Measurements from ENCODE around the gene KIAA2012. TPM values are rescaled to one million over a fixed set of nuclear protein-coding genes. Genes with fewer than 3 reads are reported as not detected.

Gene KIAA2012
- total and polyA plus RNA-seq, 2 experiments from 2014 or later: 0.24 TPM; not detected in 1

DNA sequence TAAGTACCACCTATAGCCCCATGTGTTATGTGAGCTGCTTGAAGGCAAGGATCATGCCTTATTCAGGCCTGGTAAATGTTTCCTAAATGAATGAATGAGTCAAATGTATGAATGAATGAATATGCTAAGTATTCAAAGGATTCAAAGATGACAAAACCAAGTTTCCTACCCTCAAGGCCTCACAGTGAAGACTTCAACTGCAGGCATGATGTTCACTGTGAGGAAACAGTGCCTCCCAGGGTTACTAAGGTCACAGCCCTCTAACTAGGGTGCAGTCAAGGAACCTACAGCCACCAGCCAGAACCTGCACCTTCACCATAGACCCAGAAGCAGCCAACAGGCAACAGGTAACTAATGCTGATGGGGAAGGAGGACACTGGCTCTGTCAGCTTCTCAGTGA lies 96.1 kb downstream of the KIAA2012 start:
- no peaks in the 10 kb centered on the region for H3K9me3 ChIP-seq (ENCODE audit: low read depth)

GRCh38 chr2:202169832-202170424 lies 96.9 kb downstream of the KIAA2012 start:
- Histone ChIP-seq H3K27ac (no peak overlapping the region), H3K36me3 (no peaks in the 10 kb centered on the region), H3K4me3 (no peak overlapping the region), H3K4me1 (ENCODE audit: low read depth) (no peaks in the 10 kb centered on the region), H3K27me3 (peaks cover 45% of the 10 kb centered on the region), H3K9me3 (ENCODE audit: low read depth) (no peaks in the 10 kb centered on the region)
- TF ChIP-seq CTCF (IDR thresholded peaks at IDR 0.05; ENCODE audit: low read depth, low read length): no peak
- no peak for DNase-seq (ENCODE audit: low read depth in 1 of 2, low spot score in 1 of 2)

More for the DNA sequence above, 96.1 kb downstream of the KIAA2012 start:
- H3K27me3 ChIP-seq: peaks cover 45% of the 10 kb centered on the region
- H3K4me3 ChIP-seq: no peak overlapping the region
- H3K4me1 ChIP-seq (ENCODE audit: low read depth): no peaks in the 10 kb centered on the region
- no peaks in the 10 kb centered on the region for H3K36me3 ChIP-seq
- no peak for DNase-seq (ENCODE audit: low read depth in 1 of 2, low spot score in 1 of 2)
- no peak for TF ChIP-seq CTCF (IDR thresholded peaks at IDR 0.05; ENCODE audit: low read depth, low read length)
- H3K27ac ChIP-seq: no peak overlapping the region

DNA sequence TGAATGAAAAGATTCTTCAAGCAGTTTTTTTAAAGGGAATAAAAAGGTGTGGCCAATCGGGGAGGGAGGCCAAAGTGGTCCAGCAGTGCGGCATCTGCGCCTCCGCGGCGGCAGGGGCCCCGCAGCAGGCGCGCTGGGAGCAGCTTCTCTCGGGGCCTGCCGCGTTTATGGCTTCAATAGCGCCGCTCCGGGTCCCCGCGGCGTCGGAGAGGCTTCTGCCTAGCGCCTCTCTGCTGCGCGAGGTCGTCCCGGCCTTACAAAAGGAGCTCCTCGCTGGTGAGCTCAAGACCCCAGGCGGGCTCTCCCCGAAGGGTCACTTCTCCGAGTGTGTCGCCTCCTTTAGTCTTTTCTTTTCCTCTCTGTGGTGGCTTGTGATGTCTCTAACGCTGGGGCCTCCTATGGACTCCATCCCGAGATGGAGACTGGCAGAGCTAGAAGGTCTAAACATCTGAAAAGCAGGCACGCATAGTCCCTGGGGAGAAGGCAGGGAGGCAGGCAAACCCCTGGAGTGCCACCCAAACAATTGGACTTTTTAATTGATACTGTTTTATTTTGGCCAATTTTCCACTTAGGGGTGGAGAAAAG lies 98.3 kb downstream of the KIAA2012 start:
- no peaks in the 10 kb centered on the region for H3K9me3 ChIP-seq (ENCODE audit: low read depth)
- H3K4me3 ChIP-seq: no peak overlapping the region
- H3K27ac ChIP-seq: no peak overlapping the region
- peaks cover 45% of the 10 kb centered on the region for H3K27me3 ChIP-seq
- H3K36me3 ChIP-seq: no peaks in the 10 kb centered on the region
- DNase-seq (ENCODE audit: low read depth in 1 of 2, low spot score in 1 of 2): peak; percentile 36 to 51
- TF ChIP-seq CTCF (IDR thresholded peaks at IDR 0.05; ENCODE audit: low read depth, low read length): peak; percentile 6
- no peaks in the 10 kb centered on the region for H3K4me1 ChIP-seq (ENCODE audit: low read depth)

DNA sequence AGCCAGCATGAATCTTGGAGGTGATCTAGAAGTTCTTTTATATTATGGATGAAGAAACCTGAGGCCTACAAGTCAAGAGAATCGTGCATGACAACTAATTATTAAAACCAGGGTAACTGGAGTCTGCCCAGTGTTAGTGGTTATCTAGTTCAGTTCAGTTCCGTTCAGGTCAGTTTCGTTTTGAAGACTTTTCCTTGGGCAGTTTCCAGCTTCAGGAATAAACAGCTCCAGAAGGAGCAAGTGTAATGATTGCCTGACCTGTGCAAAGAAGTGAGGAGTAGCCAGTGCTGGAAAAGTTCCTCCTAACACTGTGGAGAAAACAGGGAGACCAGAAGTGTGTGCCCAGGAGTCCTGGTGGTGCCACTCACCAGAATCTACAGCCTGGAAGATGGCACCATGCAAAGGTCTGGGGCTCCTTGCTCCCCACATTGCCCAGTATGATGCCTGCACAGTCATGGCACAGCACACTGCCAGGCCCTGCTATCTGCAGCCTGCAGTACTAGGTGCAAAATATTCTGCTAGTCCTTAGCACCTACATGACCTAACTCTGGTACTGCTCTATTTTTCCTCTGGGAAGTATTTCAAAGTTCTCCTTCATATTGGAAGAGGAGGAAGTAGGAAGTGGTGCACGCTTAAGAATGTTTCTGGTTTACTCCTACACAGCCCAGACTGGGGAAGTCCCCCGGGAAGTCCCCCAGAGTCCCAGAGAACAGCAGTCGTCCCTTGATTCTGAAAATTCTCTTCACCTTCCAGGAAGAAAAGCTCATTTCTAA lies 99.6 kb downstream of the KIAA2012 start:
- no peak for TF ChIP-seq CTCF (IDR thresholded peaks at IDR 0.05; ENCODE audit: low read depth, low read length)
- Histone ChIP-seq H3K36me3 (no peaks in the 10 kb centered on the region), H3K4me3 (no peak overlapping the region), H3K9me3 (ENCODE audit: low read depth) (no peaks in the 10 kb centered on the region), H3K27ac (no peak overlapping the region), H3K27me3 (peaks cover 45% of the 10 kb centered on the region), H3K4me1 (ENCODE audit: low read depth) (no peaks in the 10 kb centered on the region)
- peak in 1 of 2 donors; percentile 24 for DNase-seq (ENCODE audit: low read depth in 1 of 2, low spot score in 1 of 2)

DNA sequence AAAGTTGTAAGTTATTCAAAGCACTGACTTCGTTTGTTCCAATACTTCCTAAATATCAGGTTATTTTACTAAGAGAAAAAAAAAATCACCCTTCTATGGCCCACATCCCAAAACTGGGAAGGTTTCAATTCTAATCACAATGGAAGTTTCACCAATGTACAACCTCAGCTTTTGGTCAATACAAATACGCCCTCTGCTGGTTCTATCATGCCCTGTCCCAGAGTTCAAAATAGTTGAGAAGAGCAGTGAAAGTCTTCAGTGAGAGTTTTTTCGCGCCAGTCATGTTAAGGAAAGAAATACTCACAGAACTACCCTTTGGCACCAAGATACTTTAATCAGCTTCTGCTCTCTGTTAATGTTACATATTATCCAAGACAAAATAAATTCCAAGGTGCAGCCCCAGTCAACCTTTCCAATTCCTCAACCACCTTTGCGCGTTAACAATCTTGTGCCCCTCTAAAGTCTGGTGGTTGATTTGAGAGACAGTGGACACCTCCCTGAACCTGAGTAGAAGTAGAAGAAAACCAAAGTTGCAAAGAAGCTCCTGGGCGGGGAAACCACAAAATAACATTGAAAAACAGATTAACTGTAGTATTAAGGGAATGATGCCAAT lies 105.4 kb downstream of the KIAA2012 start:
- H3K4me1 ChIP-seq (ENCODE audit: low read depth): no peaks in the 10 kb centered on the region
- TF ChIP-seq CTCF (IDR thresholded peaks at IDR 0.05; ENCODE audit: low read depth, low read length): peak; percentile 84
- peak; percentile 77 to 84 for DNase-seq (ENCODE audit: low read depth in 1 of 2, low spot score in 1 of 2)

More for the DNA sequence above, 105.4 kb downstream of the KIAA2012 start:
- Histone ChIP-seq H3K27me3 (no peaks in the 10 kb centered on the region), H3K9me3 (ENCODE audit: low read depth) (no peaks in the 10 kb centered on the region), H3K4me3 (no peak overlapping the region), H3K27ac (no peak overlapping the region), H3K36me3 (no peaks in the 10 kb centered on the region)

Data from cardiac muscle cell (in vitro differentiated cells and primary cell).